Measurements from ENCODE around the gene RANBP10. TPM values are rescaled to one million over a fixed set of nuclear protein-coding genes. Genes with fewer than 3 reads are reported as not detected.
A peak's percentile ranks its signal among the peaks of the same experiment; 100 is the strongest.

The RANBP10 gene
- polyA plus RNA-seq, 2 donors: 8.4 to 10.2 TPM

- peak overlapping the region; percentile 22 to 75 for H3K27ac ChIP-seq (ENCODE audit: low read depth in 2 of 2, low read length in 1 of 2)
- peaks cover 0 to 4% of the 10 kb centered on the region in 2 donors for H3K4me1 ChIP-seq (ENCODE audit: control insufficient read depth in 2 of 2, insufficient read depth in 2 of 2, low read length in 1 of 2)
- 2 to 4% methylated on average over 3 of the region's 3 CpGs for WGBS, 2 donors
- H3K4me3 ChIP-seq (ENCODE audit: low read depth in 1 of 2, low read length in 2 of 2): peak overlapping the region; percentile 76 to 89
- H3K27me3 ChIP-seq (ENCODE audit: control insufficient read depth in 1 of 2, insufficient read depth in 2 of 2, low read length in 2 of 2): no peaks in the 10 kb centered on the region
- no peaks in the 10 kb centered on the region for H3K9me3 ChIP-seq (ENCODE audit: control insufficient read depth in 2 of 2, insufficient read depth in 1 of 2, low read depth in 1 of 2, low read length in 1 of 2)
- peaks cover 17 to 38% of the 10 kb centered on the region in 2 donors for H3K36me3 ChIP-seq (ENCODE audit: control insufficient read depth in 2 of 2, insufficient read depth in 2 of 2, low read length in 1 of 2)
These were observed 26.7 kb upstream of the RANBP10 start for GRCh38 chr16:67833030-67833414.

DNA sequence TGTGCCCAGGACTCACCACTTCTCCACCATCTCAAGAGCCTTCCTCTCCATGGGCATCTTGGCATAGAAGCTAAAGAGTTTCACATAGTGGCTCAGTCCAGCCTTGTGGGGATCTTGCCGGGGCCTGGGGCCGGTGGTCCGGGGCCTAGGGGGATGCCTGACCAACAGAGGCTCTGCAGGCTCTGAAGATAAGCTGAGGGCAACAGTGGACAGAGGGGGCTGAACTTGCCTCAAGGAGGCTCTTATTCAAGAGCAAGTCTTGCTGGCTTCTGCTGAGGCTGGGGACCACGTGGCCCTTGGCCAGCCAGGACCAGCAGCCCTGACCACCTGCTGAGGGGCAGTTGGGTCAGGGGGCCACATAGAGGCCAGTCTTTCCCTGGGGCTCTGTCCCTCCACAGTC lies 22.3 kb upstream of the RANBP10 start:
- H3K4me3 ChIP-seq (ENCODE audit: low read depth in 1 of 2, low read length in 2 of 2): no peak overlapping the region
- H3K36me3 ChIP-seq (ENCODE audit: control insufficient read depth in 2 of 2, insufficient read depth in 2 of 2, low read length in 1 of 2): peaks cover 19 to 48% of the 10 kb centered on the region in 2 donors
- no peak overlapping the region for H3K27ac ChIP-seq (ENCODE audit: low read depth in 2 of 2, low read length in 1 of 2)
- no peaks in the 10 kb centered on the region for H3K27me3 ChIP-seq (ENCODE audit: control insufficient read depth in 1 of 2, insufficient read depth in 2 of 2, low read length in 2 of 2)
- 91 to 94% methylated on average over 4 of the region's 4 CpGs for WGBS, 2 donors
- H3K4me1 ChIP-seq (ENCODE audit: control insufficient read depth in 2 of 2, insufficient read depth in 2 of 2, low read length in 1 of 2): peaks cover 0 to 4% of the 10 kb centered on the region in 2 donors
- H3K9me3 ChIP-seq (ENCODE audit: control insufficient read depth in 2 of 2, insufficient read depth in 1 of 2, low read depth in 1 of 2, low read length in 1 of 2): no peaks in the 10 kb centered on the region

GRCh38 chr16:67825906-67826305 lies 19.5 kb upstream of the RANBP10 start:
- Histone ChIP-seq H3K4me1 (ENCODE audit: control insufficient read depth in 2 of 2, insufficient read depth in 2 of 2, low read length in 1 of 2) (no peaks in the 10 kb centered on the region), H3K9me3 (ENCODE audit: control insufficient read depth in 2 of 2, insufficient read depth in 1 of 2, low read depth in 1 of 2, low read length in 1 of 2) (no peaks in the 10 kb centered on the region), H3K4me3 (ENCODE audit: low read depth in 1 of 2, low read length in 2 of 2) (no peak overlapping the region), H3K27me3 (ENCODE audit: control insufficient read depth in 1 of 2, insufficient read depth in 2 of 2, low read length in 2 of 2) (no peaks in the 10 kb centered on the region), H3K27ac (ENCODE audit: low read depth in 2 of 2, low read length in 1 of 2) (no peak overlapping the region), H3K36me3 (ENCODE audit: control insufficient read depth in 2 of 2, insufficient read depth in 2 of 2, low read length in 1 of 2) (peaks cover 13 to 36% of the 10 kb centered on the region in 2 donors)
- WGBS, 2 donors: 93 to 96% methylated on average over 14 of the region's 14 CpGs

GRCh38 chr16:67825119-67825518 lies 18.8 kb upstream of the RANBP10 start:
- WGBS, 2 donors: 84 to 87% methylated on average over 8 of the region's 8 CpGs
- Histone ChIP-seq H3K4me3 (ENCODE audit: low read depth in 1 of 2, low read length in 2 of 2) (no peak overlapping the region), H3K4me1 (ENCODE audit: control insufficient read depth in 2 of 2, insufficient read depth in 2 of 2, low read length in 1 of 2) (no peaks in the 10 kb centered on the region), H3K36me3 (ENCODE audit: control insufficient read depth in 2 of 2, insufficient read depth in 2 of 2, low read length in 1 of 2) (peaks cover 13 to 30% of the 10 kb centered on the region in 2 donors), H3K27me3 (ENCODE audit: control insufficient read depth in 1 of 2, insufficient read depth in 2 of 2, low read length in 2 of 2) (no peaks in the 10 kb centered on the region), H3K9me3 (ENCODE audit: control insufficient read depth in 2 of 2, insufficient read depth in 1 of 2, low read depth in 1 of 2, low read length in 1 of 2) (no peaks in the 10 kb centered on the region), H3K27ac (ENCODE audit: low read depth in 2 of 2, low read length in 1 of 2) (no peak overlapping the region)

GRCh38 chr16:67822511-67822910 lies 16.2 kb upstream of the RANBP10 start:
- no peaks in the 10 kb centered on the region for H3K9me3 ChIP-seq (ENCODE audit: control insufficient read depth in 2 of 2, insufficient read depth in 1 of 2, low read depth in 1 of 2, low read length in 1 of 2)
- H3K4me1 ChIP-seq (ENCODE audit: control insufficient read depth in 2 of 2, insufficient read depth in 2 of 2, low read length in 1 of 2): no peaks in the 10 kb centered on the region
- no peak overlapping the region for H3K27ac ChIP-seq (ENCODE audit: low read depth in 2 of 2, low read length in 1 of 2)
- H3K4me3 ChIP-seq (ENCODE audit: low read depth in 1 of 2, low read length in 2 of 2): no peak overlapping the region
- peaks cover 0 to 9% of the 10 kb centered on the region in 2 donors for H3K36me3 ChIP-seq (ENCODE audit: control insufficient read depth in 2 of 2, insufficient read depth in 2 of 2, low read length in 1 of 2)
- 90 to 92% methylated on average over 2 of the region's 2 CpGs for WGBS, 2 donors
- no peaks in the 10 kb centered on the region for H3K27me3 ChIP-seq (ENCODE audit: control insufficient read depth in 1 of 2, insufficient read depth in 2 of 2, low read length in 2 of 2)

DNA sequence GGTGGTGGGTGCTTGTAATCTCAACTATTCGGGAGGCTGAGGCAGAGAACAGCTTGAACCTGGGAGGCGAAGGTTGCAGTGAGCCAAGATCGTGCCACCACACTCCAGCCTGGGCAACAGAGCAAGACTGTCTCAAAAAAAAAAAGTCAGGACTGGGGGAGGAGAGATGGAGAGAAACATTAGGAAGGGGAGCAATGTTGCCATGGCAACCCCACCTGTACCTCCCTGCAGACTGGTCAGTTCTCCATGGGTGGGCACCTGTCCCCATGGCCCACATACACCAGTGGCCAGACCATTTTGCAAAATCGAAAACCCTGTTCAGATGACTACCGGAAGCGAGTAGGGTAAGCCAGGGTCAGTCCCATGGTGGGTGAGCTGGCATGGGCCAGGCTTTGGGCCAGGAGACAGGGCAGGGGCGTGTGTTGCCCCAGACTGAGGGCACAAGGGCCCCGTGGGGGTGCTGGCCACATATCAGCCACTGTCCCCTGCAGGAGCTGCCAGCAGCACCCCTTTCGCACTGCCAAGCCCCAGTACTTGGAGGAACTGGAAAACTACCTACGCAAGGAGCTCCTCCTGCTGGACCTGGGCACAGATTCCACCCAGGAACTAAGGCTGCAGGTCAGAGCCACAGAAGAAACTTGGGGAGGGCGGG lies 14.4 kb upstream of the RANBP10 start:
- Histone ChIP-seq H3K4me1 (ENCODE audit: control insufficient read depth in 2 of 2, insufficient read depth in 2 of 2, low read length in 1 of 2) (no peaks in the 10 kb centered on the region), H3K27ac (ENCODE audit: low read depth in 2 of 2, low read length in 1 of 2) (no peak overlapping the region), H3K9me3 (ENCODE audit: control insufficient read depth in 2 of 2, insufficient read depth in 1 of 2, low read depth in 1 of 2, low read length in 1 of 2) (no peaks in the 10 kb centered on the region), H3K27me3 (ENCODE audit: control insufficient read depth in 1 of 2, insufficient read depth in 2 of 2, low read length in 2 of 2) (no peaks in the 10 kb centered on the region), H3K4me3 (ENCODE audit: low read depth in 1 of 2, low read length in 2 of 2) (no peak overlapping the region), H3K36me3 (ENCODE audit: control insufficient read depth in 2 of 2, insufficient read depth in 2 of 2, low read length in 1 of 2) (peaks cover 0 to 4% of the 10 kb centered on the region in 2 donors)
- 89 to 94% methylated on average over 11 of the region's 11 CpGs for WGBS, 2 donors

DNA sequence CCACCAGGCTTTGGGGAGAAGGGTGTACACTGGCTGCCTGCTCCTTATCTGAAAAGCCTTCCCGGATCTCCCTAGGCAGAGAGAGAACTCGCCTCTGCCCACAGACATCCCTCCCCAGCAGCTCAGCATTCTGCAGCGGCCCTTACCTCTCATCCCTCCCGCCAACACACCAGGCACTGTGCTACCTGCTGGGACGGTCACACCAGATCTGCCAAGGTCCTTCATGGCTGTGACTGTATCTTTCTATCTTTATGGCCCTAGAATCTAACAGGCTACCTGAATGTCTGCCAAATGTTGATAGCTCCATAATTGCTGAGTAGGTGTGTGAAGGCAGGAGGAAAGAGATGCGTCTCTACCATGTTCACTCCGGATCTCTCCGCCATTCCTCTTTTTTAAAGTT lies 8.2 kb upstream of the RANBP10 start:
- 90 to 91% methylated on average over 8 of the region's 8 CpGs for WGBS, 2 donors
- Histone ChIP-seq H3K36me3 (ENCODE audit: control insufficient read depth in 2 of 2, insufficient read depth in 2 of 2, low read length in 1 of 2) (no peaks in the 10 kb centered on the region), H3K27ac (ENCODE audit: low read depth in 2 of 2, low read length in 1 of 2) (no peak overlapping the region), H3K9me3 (ENCODE audit: control insufficient read depth in 2 of 2, insufficient read depth in 1 of 2, low read depth in 1 of 2, low read length in 1 of 2) (no peaks in the 10 kb centered on the region), H3K27me3 (ENCODE audit: control insufficient read depth in 1 of 2, insufficient read depth in 2 of 2, low read length in 2 of 2) (no peaks in the 10 kb centered on the region), H3K4me3 (ENCODE audit: low read depth in 1 of 2, low read length in 2 of 2) (no peak overlapping the region), H3K4me1 (ENCODE audit: control insufficient read depth in 2 of 2, insufficient read depth in 2 of 2, low read length in 1 of 2) (no peaks in the 10 kb centered on the region)

DNA sequence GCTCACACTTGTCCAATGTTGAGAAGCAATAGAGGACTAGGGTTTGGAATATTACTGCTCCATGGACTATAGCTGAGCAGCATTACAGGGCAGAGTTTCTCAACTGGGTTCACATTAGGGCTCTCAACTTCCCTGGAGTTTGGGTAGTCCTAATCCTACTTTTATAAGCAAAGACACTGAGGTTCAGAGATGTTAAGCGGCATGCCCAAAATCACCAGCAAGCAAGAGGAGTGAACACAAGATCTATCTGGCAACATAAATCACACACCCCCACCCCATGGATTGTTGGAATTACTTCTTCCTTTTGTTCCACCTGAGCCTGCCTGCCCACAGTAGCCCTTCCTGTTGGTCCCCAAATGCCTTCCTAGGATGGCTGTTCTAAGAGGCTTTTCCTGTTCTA lies 5.5 kb upstream of the RANBP10 start:
- no peaks in the 10 kb centered on the region for H3K27me3 ChIP-seq (ENCODE audit: control insufficient read depth in 1 of 2, insufficient read depth in 2 of 2, low read length in 2 of 2)
- 96 to 100% methylated on average over 1 of the region's 1 CpG for WGBS, 2 donors
- H3K9me3 ChIP-seq (ENCODE audit: control insufficient read depth in 2 of 2, insufficient read depth in 1 of 2, low read depth in 1 of 2, low read length in 1 of 2): no peaks in the 10 kb centered on the region
- no peak overlapping the region for H3K4me3 ChIP-seq (ENCODE audit: low read depth in 1 of 2, low read length in 2 of 2)
- no peaks in the 10 kb centered on the region for H3K36me3 ChIP-seq (ENCODE audit: control insufficient read depth in 2 of 2, insufficient read depth in 2 of 2, low read length in 1 of 2)
- H3K27ac ChIP-seq (ENCODE audit: low read depth in 2 of 2, low read length in 1 of 2): no peak overlapping the region
- H3K4me1 ChIP-seq (ENCODE audit: control insufficient read depth in 2 of 2, insufficient read depth in 2 of 2, low read length in 1 of 2): no peaks in the 10 kb centered on the region

- Histone ChIP-seq H3K9me3 (ENCODE audit: control insufficient read depth in 2 of 2, insufficient read depth in 1 of 2, low read depth in 1 of 2, low read length in 1 of 2) (no peaks in the 10 kb centered on the region), H3K4me3 (ENCODE audit: low read depth in 1 of 2, low read length in 2 of 2) (peak overlapping the region; percentile 88 to 92), H3K27ac (ENCODE audit: low read depth in 2 of 2, low read length in 1 of 2) (peak overlapping the region; percentile 19 to 64), H3K27me3 (ENCODE audit: control insufficient read depth in 1 of 2, insufficient read depth in 2 of 2, low read length in 2 of 2) (no peaks in the 10 kb centered on the region), H3K36me3 (ENCODE audit: control insufficient read depth in 2 of 2, insufficient read depth in 2 of 2, low read length in 1 of 2) (peaks cover 0 to under 1% of the 10 kb centered on the region in 2 donors), H3K4me1 (ENCODE audit: control insufficient read depth in 2 of 2, insufficient read depth in 2 of 2, low read length in 1 of 2) (peaks cover 3 to 9% of the 10 kb centered on the region in 2 donors)
- WGBS, 2 donors: 24 to 26% methylated on average over 24 of the region's 24 CpGs
These were observed 855 bp upstream of the RANBP10 start for GRCh38 chr16:67807148-67807682.

All from esophagus (tissue), 2 donors.